Gastroesophageal sphincter (tissue), 4 donors: ENCODE measurements around the gene NDUFB2. TPM values are rescaled to one million over a fixed set of nuclear protein-coding genes. Genes with fewer than 3 reads are reported as not detected.

Experiments
- ATAC-seq: fragments of 150-250 bp; one replicate; pipeline ENCODE4 v1.9.1; 2016; ENCODE audit warnings: mild to moderate bottlenecking, moderate library complexity
- H3K27ac ChIP-seq, 4 donors: fragments of 200-600 bp; sonication (generic) in 3 of 4; 1 replicate in 3 of 4; 2 replicates in 1 of 4; pipeline ENCODE4 v1.5.1; 2016 to 2019
- H3K27me3 ChIP-seq: fragments of 200-600 bp; sonication (generic); one replicate; pipeline ENCODE4 v1.5.1; 2019
- H3K36me3 ChIP-seq, 2 donors: fragments of 200-600 bp; sonication (generic); one replicate each; pipeline ENCODE4 v1.5.1; 2019; ENCODE audit warnings: control low read depth in 1 of 2
- H3K4me1 ChIP-seq, 3 donors: fragments of 200-600 bp; sonication (generic); 1 replicate in 2 of 3; 2 replicates in 1 of 3; pipeline ENCODE4 v1.5.1; 2016 to 2019; ENCODE audit warnings: control low read depth in 2 of 3
- H3K4me3 ChIP-seq, 2 donors: fragments of 200-600 bp; sonication (generic); one replicate each; pipeline ENCODE4 v1.5.1; 2019; ENCODE audit warnings: mild to moderate bottlenecking in 1 of 2, moderate library complexity in 1 of 2
- H3K9me3 ChIP-seq, 3 donors: fragments of 200-600 bp; sonication (generic); one replicate each; pipeline ENCODE4 v1.5.1; 2017 to 2019; ENCODE audit warnings: control low read depth in 2 of 3
- CTCF ChIP-seq, 4 experiments: fragments of 200-600 bp in 2 of 4; fragments of 450-650 bp in 2 of 4; sonication (generic) in 1 of 4; IDR thresholded peaks; one replicate each; pipeline ENCODE4 v1.5.1; 2017 to 2019; ENCODE audit warnings: antibody characterized with exemption in 4 of 4, mild to moderate bottlenecking in 2 of 4, moderate library complexity in 2 of 4
- EP300 ChIP-seq: sonication (generic); formaldehyde crosslinking; IDR thresholded peaks from one replicate; pipeline ENCODE4 v1.6.1; 2017; ENCODE audit warnings: antibody characterized with exemption, mild to moderate bottlenecking
- POLR2A ChIP-seq, 2 donors: fragments of 450-650 bp; IDR thresholded peaks; one replicate each; pipeline ENCODE4 v1.6.1; 2017; ENCODE audit warnings: antibody characterized with exemption in 2 of 2, mild to moderate bottlenecking in 2 of 2, moderate library complexity in 1 of 2
- POLR2AphosphoS5 ChIP-seq: sonication (generic); formaldehyde crosslinking; IDR thresholded peaks from one replicate; pipeline ENCODE4 v1.6.1; 2017; ENCODE audit warnings: antibody characterized with exemption
- WGBS, 2 donors: methylation state at CpG; one replicate each; pipeline ENCODE4 v1.1.5; 2018; ENCODE audit warnings: low coverage in 1 of 2; 5-methylcytosine and 5-hydroxymethylcytosine counted together
- total RNA-seq, 4 donors: library from RNA; depleted of rRNA; stranded (reverse); fragments of >200 nt; gene quantifications; one replicate each; pipeline ENCODE4 v1.1.0, GENCODE V29; 2016

The NDUFB2 gene
- total RNA-seq, 4 donors from 2014 or later = 187 to 472 (median 345) TPM

- Histone ChIP-seq H3K9me3 (no peaks in the 10 kb centered on the region), H3K27ac (no peak overlapping the region), H3K4me3 (no peak overlapping the region), H3K36me3 (peaks cover 0 to 63% of the 10 kb centered on the region in 2 donors), H3K4me1 (peaks cover 0 to 37% (median 5%) of the 10 kb centered on the region in 3 donors), H3K27me3 (no peaks in the 10 kb centered on the region)
- no peak for TF ChIP-seq CTCF (IDR thresholded peaks at IDR 0.05)
- TF ChIP-seq POLR2A (IDR thresholded peaks at IDR 0.05) = no peak
- TF ChIP-seq POLR2AphosphoS5 = no peak
- TF ChIP-seq EP300 = no peak
- ATAC-seq = no peak
- 84 to 96% methylated on average over 3 of the region's 3 CpGs for WGBS, 2 donors
Observed at GRCh38 chr7:140677496-140677895, 19.0 kb upstream of the NDUFB2 start.

DNA sequence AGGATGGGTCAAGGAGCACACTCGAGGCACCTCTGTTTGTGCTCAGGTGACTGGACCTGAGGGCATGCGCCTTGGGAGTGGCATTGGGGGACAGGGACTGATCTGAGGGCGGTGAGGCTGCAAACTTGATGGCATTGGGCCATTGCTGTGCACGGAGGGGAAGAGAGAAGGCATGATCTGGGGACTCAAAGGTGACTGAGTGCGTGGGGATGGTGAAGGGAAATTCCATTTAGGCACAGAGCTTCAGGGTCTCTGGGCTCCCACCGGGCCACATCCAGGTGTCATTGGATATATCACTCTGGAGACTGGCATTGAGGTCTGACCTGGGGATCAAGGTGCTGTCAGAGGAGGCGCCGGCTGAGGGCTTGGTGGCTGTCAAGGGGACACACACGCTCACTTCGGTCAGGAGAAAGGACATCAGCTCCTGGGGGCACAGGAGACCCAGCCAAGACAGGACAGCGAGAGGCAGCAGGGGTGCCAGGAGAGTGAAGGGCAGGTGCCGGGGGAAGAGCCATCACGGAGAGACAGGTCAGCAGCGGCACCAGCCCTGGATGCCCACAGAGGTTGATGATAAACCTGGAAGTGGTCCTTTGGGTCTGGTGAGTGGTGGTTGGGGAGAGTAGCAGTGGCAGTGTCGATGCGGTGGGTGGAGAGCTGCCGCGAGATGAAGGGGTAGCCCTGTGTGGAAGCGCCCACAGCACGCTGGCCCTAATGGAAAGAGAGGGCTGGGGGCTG, 18.3 kb upstream of the NDUFB2 start:
- TF ChIP-seq POLR2AphosphoS5 (no peak), EP300 (no peak), CTCF (IDR thresholded peaks at IDR 0.05) (no peak), POLR2A (IDR thresholded peaks at IDR 0.05) (no peak)
- Histone ChIP-seq H3K27me3 (no peaks in the 10 kb centered on the region), H3K4me3 (no peak overlapping the region), H3K27ac (no peak overlapping the region), H3K9me3 (no peaks in the 10 kb centered on the region), H3K4me1 (peaks cover 0 to 34% (median 5%) of the 10 kb centered on the region in 3 donors), H3K36me3 (peaks cover 0 to 69% of the 10 kb centered on the region in 2 donors)
- 86 to 90% methylated on average over 10 to 16 of the region's 20 CpGs for WGBS, 2 donors
- ATAC-seq = no peak

DNA sequence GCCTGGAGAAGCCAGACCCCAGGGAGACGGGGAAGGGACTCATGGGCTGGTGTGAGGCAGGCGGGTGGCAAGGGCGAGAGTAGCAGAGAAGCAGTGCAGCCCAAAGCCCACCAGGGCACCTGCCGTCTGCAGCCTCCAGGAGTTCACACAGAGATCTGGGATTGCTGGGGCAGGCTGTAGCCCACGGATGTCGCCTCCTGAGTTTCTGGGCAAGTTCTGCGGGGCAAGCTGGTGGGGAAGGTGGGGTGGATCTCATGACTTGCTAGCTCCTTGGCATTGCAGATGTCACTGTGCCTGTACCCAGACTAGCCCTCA, 17.7 kb upstream of the NDUFB2 start:
- 95 to 100% methylated on average over 1 to 6 of the region's 7 CpGs for WGBS, 2 donors
- Histone ChIP-seq H3K9me3 (no peaks in the 10 kb centered on the region), H3K4me3 (no peak overlapping the region), H3K36me3 (peaks cover 0 to 74% of the 10 kb centered on the region in 2 donors), H3K27me3 (no peaks in the 10 kb centered on the region), H3K27ac (no peak overlapping the region), H3K4me1 (peaks cover 0 to 29% (median 5%) of the 10 kb centered on the region in 3 donors)
- no peak for ATAC-seq
- no peak for TF ChIP-seq POLR2A (IDR thresholded peaks at IDR 0.05)
- TF ChIP-seq POLR2AphosphoS5 = no peak
- no peak for TF ChIP-seq EP300
- no peak for TF ChIP-seq CTCF (IDR thresholded peaks at IDR 0.05)

DNA sequence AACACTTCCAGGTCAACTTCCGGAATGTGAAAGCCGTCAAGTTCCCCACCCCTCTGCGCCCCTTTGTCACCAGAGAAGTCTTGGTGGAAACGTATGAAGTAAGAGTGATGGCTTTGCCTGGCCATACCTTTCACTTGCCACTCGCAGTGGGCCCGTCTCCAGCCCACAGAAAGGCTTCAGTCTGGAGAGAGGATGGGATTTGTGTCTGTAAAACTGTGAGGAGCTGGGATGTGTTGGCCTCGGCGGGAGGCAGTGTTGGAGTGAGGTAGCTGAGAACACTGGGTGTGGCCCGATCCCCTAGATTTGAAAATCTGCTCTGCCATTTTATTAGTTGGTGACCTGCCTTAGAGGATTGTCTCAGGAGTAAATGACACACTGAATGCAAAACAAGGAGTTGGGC, 17.3 kb upstream of the NDUFB2 start:
- Histone ChIP-seq H3K4me3 (no peak overlapping the region), H3K36me3 (peaks cover 0 to 78% of the 10 kb centered on the region in 2 donors), H3K4me1 (peaks cover 0 to 25% (median 5%) of the 10 kb centered on the region in 3 donors), H3K27ac (no peak overlapping the region), H3K9me3 (no peaks in the 10 kb centered on the region), H3K27me3 (no peaks in the 10 kb centered on the region)
- no peak for ATAC-seq
- TF ChIP-seq EP300 (no peak), CTCF (IDR thresholded peaks at IDR 0.05) (no peak), POLR2A (IDR thresholded peaks at IDR 0.05) (no peak), POLR2AphosphoS5 (no peak)
- WGBS, 2 donors = 91 to 94% methylated on average over 4 to 8 of the region's 9 CpGs

GRCh38 chr7:140680886-140681285, 15.6 kb upstream of the NDUFB2 start:
- Histone ChIP-seq H3K36me3 (peaks cover 0 to 95% of the 10 kb centered on the region in 2 donors), H3K4me1 (peaks cover 0 to 8% (median 0%) of the 10 kb centered on the region in 3 donors), H3K27me3 (no peaks in the 10 kb centered on the region), H3K4me3 (no peak overlapping the region), H3K9me3 (no peaks in the 10 kb centered on the region), H3K27ac (no peak overlapping the region)
- ATAC-seq = no peak
- no peak for TF ChIP-seq POLR2AphosphoS5
- TF ChIP-seq CTCF (IDR thresholded peaks at IDR 0.05) = no peak
- no peak for TF ChIP-seq POLR2A (IDR thresholded peaks at IDR 0.05)
- TF ChIP-seq EP300 = no peak
- 88 to 100% methylated on average over 2 to 6 of the region's 7 CpGs for WGBS, 2 donors
